Natural killer cell (primary cell): ENCODE measurements around the gene LYPD6. TPM values are rescaled to one million over a fixed set of nuclear protein-coding genes. Genes with fewer than 3 reads are reported as not detected.
"Not testable (repeated sequence)": the region's sequence is repeated elsewhere in the genome, so short reads cannot be mapped to it uniquely, and the experiment has no call there.

Experiments
- ATAC-seq, 3 donors: fragments of 150-1000 bp in 2 of 3; fragments of 200-7000 bp in 1 of 3; cut with Tn5 transposase; 1 replicate in 1 of 3; 2 replicates in 2 of 3; pipeline ENCODE4 v1.10.0; 2021; ENCODE audit warnings: mild to moderate bottlenecking in 2 of 3, moderate library complexity in 2 of 3
- DNase-seq, 2 donors: peaks; one replicate each; pipeline versions ENCODE4 v3.0.0 to v3.0.0-alpha.2; 2013 to 2021; ENCODE audit warnings: mixed read lengths in 1 of 2
- H3K27ac ChIP-seq: one replicate; pipeline ENCODE4 v1.5.1; 2013; ENCODE audit warnings: mild to moderate bottlenecking, low read length
- H3K27me3 ChIP-seq: one replicate; pipeline ENCODE4 v1.6.1; 2013; ENCODE audit warnings: low read length; ENCODE audit not compliant: control insufficient read depth, insufficient read depth
- H3K36me3 ChIP-seq: one replicate; pipeline ENCODE4 v1.6.1; 2013; ENCODE audit warnings: low read length; ENCODE audit not compliant: control insufficient read depth, insufficient read depth
- H3K4me1 ChIP-seq: one replicate; pipeline ENCODE4 v1.6.1; 2013; ENCODE audit warnings: low read length; ENCODE audit not compliant: control insufficient read depth, insufficient read depth
- H3K4me3 ChIP-seq: one replicate; pipeline ENCODE4 v1.5.1; 2013; ENCODE audit warnings: low read length
- H3K9me3 ChIP-seq: one replicate; pipeline ENCODE4 v1.6.1; 2013; ENCODE audit warnings: low read length; ENCODE audit not compliant: control insufficient read depth, insufficient read depth
- H3K27ac Mint-ChIP-seq, 2 donors: one replicate each; pipeline ENCODE4 v1.8.0; 2022; ENCODE audit warnings: mild to moderate bottlenecking in 2 of 2, mixed read lengths in 2 of 2, moderate library complexity in 1 of 2
- H3K27me3 Mint-ChIP-seq, 2 donors: one replicate each; pipeline ENCODE4 v1.8.0; 2022; ENCODE audit warnings: low read depth in 2 of 2, mixed read lengths in 2 of 2
- H3K36me3 Mint-ChIP-seq: one replicate; pipeline ENCODE4 v1.8.0; 2022; ENCODE audit warnings: mixed read lengths
- H3K4me1 Mint-ChIP-seq, 2 donors: one replicate each; pipeline ENCODE4 v1.8.0; 2022; ENCODE audit warnings: mixed read lengths in 2 of 2
- H3K4me3 Mint-ChIP-seq: one replicate; pipeline ENCODE4 v1.8.0; 2022; ENCODE audit warnings: mild to moderate bottlenecking, moderate library complexity, mixed read lengths
- H3K9me3 Mint-ChIP-seq, 2 donors: one replicate each; pipeline ENCODE4 v1.8.0; 2022; ENCODE audit warnings: mixed read lengths in 2 of 2
- CTCF ChIP-seq: fragments of 200-600 bp; IDR thresholded peaks from one replicate; pipeline ENCODE4 v1.8.0; 2022; ENCODE audit warnings: antibody characterized with exemption
- WGBS: methylation state at CpG from one replicate; pipeline ENCODE4 v1.1.7; 2013; ENCODE audit warnings: missing lambda C conversion rate; ENCODE audit not compliant: insufficient coverage; 5-methylcytosine and 5-hydroxymethylcytosine counted together
- intact Hi-C: fragments of 100-400 bp; cut with micrococcal nuclease; formaldehyde crosslinking; loops from one replicate; pipeline ENCODE4 v1.14.2; 2022
- total RNA-seq, 4 donors: library from RNA; stranded (reverse); fragments of 120-200 nt in 1 of 4; gene quantifications; one replicate each; pipeline versions ENCODE4 v1.2.3 to v1.2.4, GENCODE V29; 2013 to 2022

LYPD6 gene
- total RNA-seq, 3 donors from 2014 or later (not counting 1 experiment from before 2014, with no cell fraction given), result not detected

GRCh38 chr2:149490296-149490695, 159.9 kb downstream of the LYPD6 start:
- Mint-ChIP-seq H3K9me3 (no peaks in the 10 kb centered on the region), H3K36me3 (no peaks in the 10 kb centered on the region), H3K4me3 (no peak overlapping the region), H3K27me3 (no peaks in the 10 kb centered on the region), H3K27ac (no peak overlapping the region), H3K4me1 (no peaks in the 10 kb centered on the region)
- no peak overlapping the region for H3K27ac ChIP-seq
- H3K4me1 ChIP-seq, result no peaks in the 10 kb centered on the region
- H3K27me3 ChIP-seq, result no peaks in the 10 kb centered on the region
- DNase-seq (no peak), ATAC-seq (no peak)
- no peak overlapping the region for H3K4me3 ChIP-seq
- no peaks in the 10 kb centered on the region for H3K9me3 ChIP-seq
- TF ChIP-seq CTCF, result no peak
- intact Hi-C loops, result no loop called here
- no peaks in the 10 kb centered on the region for H3K36me3 ChIP-seq
- WGBS, result 62% methylated on average over 2 of the region's 3 CpGs

GRCh38 chr2:149492923-149493322, 162.5 kb downstream of the LYPD6 start:
- intact Hi-C loops, result no loop called here
- no peaks in the 10 kb centered on the region for H3K36me3 ChIP-seq
- no peaks in the 10 kb centered on the region for H3K27me3 Mint-ChIP-seq
- TF ChIP-seq CTCF, result no peak
- ATAC-seq, result no peak
- no peak overlapping the region for H3K27ac Mint-ChIP-seq
- no peak overlapping the region for H3K4me3 Mint-ChIP-seq
- H3K27me3 ChIP-seq, result no peaks in the 10 kb centered on the region
- no peaks in the 10 kb centered on the region for H3K4me1 ChIP-seq
- WGBS, result 85% methylated on average over 5 of the region's 5 CpGs
- no peak overlapping the region for H3K4me3 ChIP-seq
- no peaks in the 10 kb centered on the region for H3K36me3 Mint-ChIP-seq
- H3K4me1 Mint-ChIP-seq, result no peaks in the 10 kb centered on the region
- no peak for DNase-seq
- no peaks in the 10 kb centered on the region for H3K9me3 ChIP-seq
- no peak overlapping the region for H3K27ac ChIP-seq
- H3K9me3 Mint-ChIP-seq, result peaks cover 0 to 2% of the 10 kb centered on the region in 2 donors

GRCh38 chr2:149499204-149499603, 168.8 kb downstream of the LYPD6 start:
- H3K9me3 Mint-ChIP-seq, H3K27ac Mint-ChIP-seq, H3K4me3 Mint-ChIP-seq, H3K4me1 ChIP-seq, H3K27me3 ChIP-seq, ATAC-seq, DNase-seq, H3K36me3 Mint-ChIP-seq, H3K4me1 Mint-ChIP-seq, H3K27ac ChIP-seq, H3K4me3 ChIP-seq, H3K27me3 Mint-ChIP-seq, intact Hi-C loops, H3K36me3 ChIP-seq, H3K9me3 ChIP-seq: not testable (repeated sequence)
- 94% methylated on average over 1 of the region's 1 CpG for WGBS

- H3K4me3 Mint-ChIP-seq, H3K4me1 ChIP-seq, H3K27ac Mint-ChIP-seq, H3K9me3 ChIP-seq, H3K27me3 ChIP-seq, H3K27ac ChIP-seq, H3K36me3 Mint-ChIP-seq, H3K27me3 Mint-ChIP-seq, H3K4me1 Mint-ChIP-seq, H3K36me3 ChIP-seq, DNase-seq, ATAC-seq, H3K4me3 ChIP-seq, intact Hi-C loops: not testable (repeated sequence)
- peaks cover 0 to 11% of the 10 kb centered on the region in 2 donors for H3K9me3 Mint-ChIP-seq
- 90% methylated on average over 8 of the region's 8 CpGs for WGBS
Observed at GRCh38 chr2:149506808-149507207, 176.4 kb downstream of the LYPD6 start.

GRCh38 chr2:149507974-149508373, 177.6 kb downstream of the LYPD6 start:
- no peaks in the 10 kb centered on the region for H3K9me3 ChIP-seq
- no peaks in the 10 kb centered on the region for H3K4me1 ChIP-seq
- Mint-ChIP-seq H3K36me3 (no peaks in the 10 kb centered on the region), H3K9me3 (peaks cover 0 to 11% of the 10 kb centered on the region in 2 donors), H3K27me3 (peaks cover 0 to 4% of the 10 kb centered on the region in 2 donors), H3K27ac (no peak overlapping the region), H3K4me1 (no peaks in the 10 kb centered on the region), H3K4me3 (no peak overlapping the region)
- no peak overlapping the region for H3K4me3 ChIP-seq
- intact Hi-C loops, result no loop called here
- DNase-seq (no peak), ATAC-seq (no peak)
- WGBS, result 83% methylated on average over 2 of the region's 2 CpGs
- TF ChIP-seq CTCF, result no peak
- H3K27ac ChIP-seq, result no peak overlapping the region
- no peaks in the 10 kb centered on the region for H3K27me3 ChIP-seq
- H3K36me3 ChIP-seq, result no peaks in the 10 kb centered on the region
